SIG-M5 treated with dmso at 0.1 percent for 504 hours (cell line): ENCODE measurements around the gene EFCAB6.

Source experiments
- DNase-seq: peaks from one replicate; lab custom pipeline; 2025; ENCODE audit not compliant: unreplicated experiment; lab: John Stamatoyannopoulos, UW

The EFCAB6 gene

DNA sequence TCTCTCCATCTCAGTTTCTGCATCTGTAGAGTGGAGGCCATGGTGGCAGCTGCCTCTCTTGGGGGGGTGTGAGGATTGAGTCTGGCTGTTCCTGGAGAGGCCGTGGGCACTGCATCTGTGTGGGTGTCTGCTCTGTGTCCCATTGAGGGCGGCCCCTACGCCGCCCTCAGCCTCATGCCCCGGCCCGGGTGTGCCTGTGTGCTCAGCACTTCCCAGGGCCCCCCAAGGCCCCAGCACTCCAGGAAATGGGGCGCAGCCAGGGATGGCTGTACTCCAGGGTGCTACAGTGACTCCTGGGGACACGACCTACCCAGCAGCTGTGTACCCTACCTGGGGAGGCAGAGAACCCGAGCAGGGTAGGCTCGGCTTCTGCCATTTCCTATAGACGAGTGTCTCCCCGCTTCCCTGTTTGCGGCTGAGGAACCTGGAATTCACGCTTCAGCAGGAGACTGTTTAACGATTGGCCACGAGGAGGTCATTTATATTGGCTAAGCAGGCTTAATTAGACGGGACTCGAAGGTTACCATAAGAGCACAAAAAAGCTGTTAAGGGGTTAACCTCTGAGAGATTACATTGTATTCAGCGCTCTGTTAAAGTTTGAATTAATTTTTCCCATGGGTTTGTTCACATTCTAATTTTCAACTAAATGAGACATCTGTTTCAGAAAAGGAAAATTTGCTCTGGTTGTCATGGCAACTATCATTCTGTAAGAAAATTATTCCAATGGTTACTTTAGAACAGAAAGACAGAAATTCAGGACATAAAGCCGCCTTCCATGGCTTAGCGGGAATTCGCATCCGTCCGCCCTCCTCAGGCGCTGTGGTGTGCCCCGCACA lies 323.9 kb downstream of the EFCAB6 start:
- no peak for DNase-seq

DNA sequence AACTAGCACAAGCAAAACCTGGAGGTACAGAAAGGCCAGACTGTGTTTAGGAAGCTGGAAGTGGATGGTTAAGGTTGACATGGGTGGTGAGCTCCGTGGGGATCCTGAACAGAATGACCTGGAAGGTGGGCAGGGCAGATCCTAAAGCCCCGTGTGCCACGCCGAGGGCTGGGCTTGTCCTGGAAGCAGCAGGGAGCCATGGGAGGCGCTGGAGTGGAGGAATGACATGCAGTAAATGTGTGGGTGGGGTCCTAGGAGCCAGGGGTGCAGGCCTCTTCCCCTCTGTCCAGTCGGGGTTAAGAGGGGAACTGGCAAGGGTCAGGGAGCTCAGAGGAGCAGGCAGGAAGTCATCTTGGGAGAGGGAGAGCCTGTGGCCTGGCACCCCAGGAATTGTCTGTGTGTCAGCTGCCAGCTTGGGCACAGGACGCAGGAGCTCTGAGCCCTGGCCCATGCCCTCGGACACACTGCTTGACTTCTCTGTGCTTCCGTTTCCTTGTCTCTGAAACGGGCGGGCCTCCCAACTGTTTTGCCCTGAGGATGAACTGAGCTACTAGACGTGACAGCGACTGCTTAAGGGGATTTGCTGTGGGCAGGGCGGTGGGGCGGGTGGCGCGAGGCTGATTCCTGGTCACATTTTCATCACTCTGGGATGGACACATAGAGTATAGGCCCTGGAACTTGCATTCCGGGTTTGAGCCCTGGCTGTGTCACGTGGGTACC lies 324.6 kb downstream of the EFCAB6 start:
- no peak for DNase-seq

DNA sequence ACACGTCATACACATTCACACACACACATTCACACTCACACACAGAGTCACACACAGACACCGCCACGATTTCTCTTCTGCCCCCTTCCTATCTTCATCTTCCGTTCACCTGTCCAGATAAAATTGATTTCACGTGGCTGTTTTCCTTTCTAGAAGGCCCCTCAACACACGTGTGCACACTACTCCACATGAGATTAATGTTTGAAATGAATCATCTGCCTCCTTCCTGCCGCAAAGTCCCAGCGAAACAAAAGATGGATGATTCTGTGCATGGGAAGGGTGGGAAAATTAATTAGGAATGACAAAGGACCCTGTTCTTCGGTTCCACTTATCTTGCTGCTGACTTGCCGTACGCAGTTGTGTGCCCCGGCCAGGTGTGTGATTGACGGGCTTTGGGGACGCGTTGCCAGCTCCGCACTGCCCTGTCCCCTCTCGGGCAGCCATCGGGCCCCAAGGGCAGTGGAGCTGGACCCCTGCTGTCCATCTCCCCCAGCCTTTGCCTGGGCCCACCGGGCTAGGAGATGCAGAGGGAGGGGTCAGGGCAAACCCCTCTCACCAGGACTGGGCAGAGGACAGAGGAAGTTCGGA lies 326.5 kb downstream of the EFCAB6 start:
- DNase-seq, result no peak

DNA sequence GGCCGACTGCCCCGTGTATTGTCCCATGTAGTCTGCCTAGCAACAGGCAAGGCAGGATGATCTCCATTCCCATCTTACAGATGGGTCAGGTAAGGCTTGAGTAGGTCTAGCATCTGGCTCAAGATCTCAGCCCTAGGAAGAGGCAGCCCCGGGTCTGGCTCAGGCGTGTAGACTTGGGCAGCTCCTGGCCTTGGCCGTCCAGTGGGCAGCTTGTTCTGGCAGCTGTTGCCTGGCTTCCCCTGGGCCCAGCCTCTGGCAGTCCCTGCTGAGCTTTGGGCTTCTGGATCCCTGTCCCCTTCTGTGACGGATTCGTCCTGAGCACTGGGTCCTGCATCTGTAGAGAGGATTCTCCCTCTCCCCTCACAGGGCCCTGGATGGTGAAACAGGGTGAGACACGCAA lies 327.9 kb downstream of the EFCAB6 start:
- no peak for DNase-seq

DNA sequence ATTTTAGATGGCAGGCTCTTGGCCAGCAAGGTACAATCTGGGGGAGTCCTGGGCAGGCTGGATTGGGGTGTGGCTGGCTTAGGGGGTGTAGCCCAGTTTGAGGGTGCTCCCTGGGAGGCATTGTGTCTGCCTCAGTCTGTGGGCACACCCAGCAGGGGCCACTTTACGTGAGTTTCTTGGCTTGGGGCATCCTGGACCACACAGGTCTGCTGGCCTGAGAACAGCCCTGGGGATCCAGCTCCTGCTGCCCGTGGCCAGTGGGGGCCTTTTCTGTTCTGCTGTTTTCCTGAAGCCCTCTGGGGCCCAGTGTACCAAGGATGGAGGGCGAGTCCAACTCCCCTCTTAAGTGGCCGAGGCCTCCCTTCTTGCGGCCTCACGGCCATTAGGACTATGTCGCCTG lies 328.4 kb downstream of the EFCAB6 start:
- no peak for DNase-seq

DNA sequence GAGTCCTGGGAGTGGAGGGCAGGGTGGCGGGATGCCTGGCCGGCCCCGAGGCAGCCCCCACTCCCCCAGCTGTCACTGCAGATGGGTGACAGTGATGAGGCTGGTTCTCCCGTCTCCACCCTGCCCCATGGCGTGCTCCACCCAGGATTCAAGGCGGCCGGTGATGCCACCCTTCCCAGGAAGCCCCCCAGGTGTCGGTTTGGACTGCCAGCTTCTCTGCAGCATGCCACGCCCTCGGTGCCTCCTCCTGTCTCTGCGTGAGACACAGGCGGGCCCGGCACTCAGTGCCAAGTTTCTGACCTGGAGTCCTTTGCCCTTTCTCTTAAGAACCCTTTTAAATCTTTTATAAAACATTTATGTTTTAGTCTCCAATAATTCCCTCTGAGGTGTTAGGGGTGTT lies 328.8 kb downstream of the EFCAB6 start:
- DNase-seq, result no peak

DNA sequence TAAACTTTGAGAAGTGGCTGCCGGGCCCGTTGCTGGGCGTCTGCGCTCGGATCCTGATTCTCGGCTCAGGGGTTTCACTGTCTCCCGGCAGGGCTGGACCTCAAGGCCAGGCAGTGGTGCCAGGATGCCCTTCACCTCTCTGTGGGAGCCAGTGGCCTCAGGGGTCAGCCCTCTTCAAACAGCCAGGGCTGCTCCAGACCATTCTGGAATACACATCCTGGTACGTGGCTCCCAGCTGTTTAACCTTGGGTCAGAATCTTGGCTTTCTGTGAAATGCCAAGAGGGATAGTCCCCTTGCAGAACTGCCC lies 329.8 kb downstream of the EFCAB6 start:
- no peak for DNase-seq

DNA sequence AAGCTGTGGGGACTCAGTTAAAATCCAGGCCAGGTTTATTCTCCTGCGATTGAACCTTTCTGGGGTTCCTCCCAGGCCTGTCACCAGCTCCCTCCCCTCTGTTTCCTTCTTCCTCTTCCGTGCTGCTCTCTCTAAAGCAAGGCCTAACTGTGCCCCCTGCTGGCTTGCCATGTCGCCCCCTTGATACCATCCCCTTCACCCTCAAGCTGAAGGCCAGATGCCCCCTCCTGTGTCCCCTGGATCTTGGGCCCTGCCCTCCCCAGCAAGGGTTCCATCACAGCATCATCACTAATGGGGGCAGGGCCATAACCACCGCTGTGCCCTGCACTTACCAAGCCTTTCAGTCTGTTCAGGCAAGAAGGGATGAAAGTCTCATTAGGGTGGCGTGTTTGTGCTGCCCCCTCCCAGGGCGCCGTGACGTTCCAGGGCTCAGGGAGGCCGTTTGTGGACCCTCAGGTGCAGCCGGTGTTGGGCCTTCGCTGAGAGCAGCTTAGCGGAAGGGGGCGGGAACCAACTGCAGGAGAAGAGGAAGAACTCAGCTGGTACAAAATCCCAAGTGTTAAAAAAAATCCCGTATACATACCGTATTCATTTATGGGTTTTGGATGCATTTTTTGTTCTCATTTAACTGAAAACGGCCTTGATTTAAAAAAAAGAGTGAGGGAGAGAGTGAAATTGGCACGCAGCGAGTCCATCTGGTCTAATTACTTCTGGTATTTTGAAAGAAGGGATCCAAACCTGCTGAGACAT lies 330.4 kb downstream of the EFCAB6 start:
- peak; percentile 41 for DNase-seq

DNA sequence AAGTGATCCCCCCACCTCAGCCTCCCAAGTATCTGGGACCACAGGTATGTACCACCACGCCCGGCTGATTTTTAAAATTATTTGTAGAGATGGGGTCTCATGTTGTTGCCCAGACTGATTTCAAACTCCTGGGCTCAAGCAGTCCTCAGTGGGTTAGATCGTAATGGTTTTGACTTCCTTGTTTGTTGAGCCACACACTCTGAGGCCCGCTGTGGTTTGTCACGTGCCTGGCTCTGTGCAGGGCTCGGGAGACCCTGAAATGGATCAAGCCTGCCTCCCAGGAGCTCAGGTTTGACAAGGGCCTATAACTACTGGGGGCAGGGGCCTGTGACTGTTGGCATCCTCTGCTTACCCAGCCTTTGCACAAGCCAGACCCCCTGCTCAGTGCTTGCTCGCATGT lies 332.1 kb downstream of the EFCAB6 start:
- DNase-seq, result peak; percentile 53

DNA sequence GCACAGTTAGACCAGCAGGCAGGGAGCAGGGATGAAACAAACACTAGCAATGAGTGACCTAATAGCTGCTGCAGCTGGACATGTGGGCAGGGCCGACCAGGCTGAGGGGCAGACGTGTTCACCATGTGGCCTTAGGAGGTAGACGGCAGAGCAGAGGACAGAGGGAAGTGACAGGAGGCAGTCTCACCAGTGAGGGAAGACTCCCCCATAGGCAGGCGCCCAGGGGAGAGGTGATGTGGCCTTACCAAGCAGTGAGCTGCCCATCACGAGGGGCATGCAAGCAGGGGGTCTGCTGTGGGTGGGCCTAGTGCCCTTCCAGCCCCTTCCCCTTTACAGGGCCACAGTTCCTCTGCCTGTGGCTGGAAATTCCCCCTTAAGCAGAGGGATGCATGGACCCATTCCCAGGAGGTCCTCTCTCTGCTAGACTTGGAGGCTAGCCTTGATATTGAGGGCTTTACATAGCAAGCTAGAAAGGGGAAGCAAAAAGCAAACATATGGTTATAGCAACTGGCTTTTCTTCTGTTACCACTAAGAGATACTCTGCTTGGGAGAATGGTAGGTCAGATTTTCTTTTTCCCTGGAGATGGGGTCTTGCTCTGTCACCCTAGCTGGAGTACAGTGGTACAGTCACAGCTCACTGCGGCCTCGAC lies 332.7 kb downstream of the EFCAB6 start:
- no peak for DNase-seq
